Measurements from ENCODE around the gene CNN1. TPM values are rescaled to one million over a fixed set of nuclear protein-coding genes. Genes with fewer than 3 reads are reported as not detected.

The CNN1 gene
- total and polyA plus RNA-seq, 2 experiments from 2014 or later: 12.1 to 12.6 TPM

DNA sequence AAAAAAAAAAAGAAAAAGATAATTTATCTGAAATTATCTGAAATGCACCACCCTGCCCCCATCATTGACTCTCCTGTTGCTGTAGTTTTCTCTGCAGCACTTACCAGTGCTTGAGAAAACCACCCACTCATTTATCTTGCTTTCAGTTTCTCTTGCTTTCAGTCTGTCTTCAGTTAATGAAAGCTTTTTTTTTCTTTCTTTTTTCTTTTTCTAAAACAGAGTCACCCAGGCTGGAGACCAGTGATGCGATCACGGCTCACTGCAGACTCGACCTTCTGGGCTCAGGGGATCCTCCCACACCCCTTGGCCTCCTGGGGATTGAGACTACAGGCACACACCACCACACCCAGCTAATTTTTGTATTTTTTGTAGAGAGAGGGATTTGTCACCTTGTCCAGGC, 43.1 kb downstream of the CNN1 start:
- H3K9me2 ChIP-seq (replicated peaks; ENCODE audit: insufficient read depth): no peaks in the 10 kb centered on the region
- TF ChIP-seq EZH2 (IDR thresholded peaks at IDR 0.05; ENCODE audit: borderline replicate concordance) (no peak), CTCF (IDR thresholded peaks at IDR 0.05; ENCODE audit: poor library complexity) (no peak), EZH2phosphoT487 (IDR thresholded peaks at IDR 0.05; ENCODE audit: low read depth, severe bottlenecking, unreplicated experiment) (no peak)
- no peak for DNase-seq (ENCODE audit: low spot score)
- no peak overlapping the region for H3K4me2 ChIP-seq
- 72% methylated on average over 3 of the region's 3 CpGs for WGBS (ENCODE audit: low lambda C conversion rate, missing lambda C conversion rate)
- no peaks in the 10 kb centered on the region for H3K79me2 ChIP-seq
- H3K27me3 ChIP-seq: no peaks in the 10 kb centered on the region
- no peaks in the 10 kb centered on the region for H3K36me3 ChIP-seq (replicated peaks; ENCODE audit: insufficient read depth, low read depth)
- no peaks in the 10 kb centered on the region for H3K4me1 ChIP-seq (ENCODE audit: insufficient read depth)
- H3K27ac ChIP-seq: no peak overlapping the region
- H2AFZ ChIP-seq: no peak overlapping the region
- no peak overlapping the region for H3K4me3 ChIP-seq
- H3K9me3 ChIP-seq (ENCODE audit: low read depth): no peaks in the 10 kb centered on the region
- H4K20me1 ChIP-seq (ENCODE audit: insufficient read depth, poor library complexity, severe bottlenecking): no peaks in the 10 kb centered on the region

DNA sequence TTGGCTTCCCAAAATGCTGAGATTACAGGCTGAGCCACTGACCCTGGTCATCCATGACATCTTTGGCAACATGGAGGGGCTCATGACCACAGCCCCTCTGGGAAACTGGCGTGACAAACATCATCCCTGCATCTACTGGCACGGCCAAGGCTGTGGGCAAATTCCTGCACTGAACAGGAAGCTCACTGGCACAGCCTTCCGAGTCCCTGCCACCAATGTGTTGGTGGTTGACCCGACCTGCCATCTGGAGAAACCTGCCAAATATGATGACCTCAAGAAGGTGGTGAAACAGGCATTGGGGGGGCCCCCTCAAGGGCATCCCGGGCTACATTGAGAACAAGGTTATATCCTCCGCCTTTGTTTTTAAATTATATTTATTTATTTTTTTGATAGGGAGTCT, 47.7 kb downstream of the CNN1 start:
- no peak for DNase-seq (ENCODE audit: low spot score)
- no peak overlapping the region for H3K4me2 ChIP-seq
- H4K20me1 ChIP-seq (ENCODE audit: insufficient read depth, poor library complexity, severe bottlenecking): no peaks in the 10 kb centered on the region
- H3K9me2 ChIP-seq (replicated peaks; ENCODE audit: insufficient read depth): no peaks in the 10 kb centered on the region
- H2AFZ ChIP-seq: no peak overlapping the region
- TF ChIP-seq CTCF (IDR thresholded peaks at IDR 0.05; ENCODE audit: poor library complexity): no peak
- TF ChIP-seq EZH2 (IDR thresholded peaks at IDR 0.05; ENCODE audit: borderline replicate concordance): no peak
- no peak for TF ChIP-seq EZH2phosphoT487 (IDR thresholded peaks at IDR 0.05; ENCODE audit: low read depth, severe bottlenecking, unreplicated experiment)
- no peaks in the 10 kb centered on the region for H3K79me2 ChIP-seq
- no peak overlapping the region for H3K4me3 ChIP-seq
- 91% methylated on average over 6 of the region's 6 CpGs for WGBS (ENCODE audit: low lambda C conversion rate, missing lambda C conversion rate)
- no peak overlapping the region for H3K27ac ChIP-seq
- H3K4me1 ChIP-seq (ENCODE audit: insufficient read depth): no peaks in the 10 kb centered on the region
- H3K27me3 ChIP-seq: no peaks in the 10 kb centered on the region
- H3K9me3 ChIP-seq (ENCODE audit: low read depth): no peaks in the 10 kb centered on the region
- H3K36me3 ChIP-seq (replicated peaks; ENCODE audit: insufficient read depth, low read depth): no peaks in the 10 kb centered on the region

DNA sequence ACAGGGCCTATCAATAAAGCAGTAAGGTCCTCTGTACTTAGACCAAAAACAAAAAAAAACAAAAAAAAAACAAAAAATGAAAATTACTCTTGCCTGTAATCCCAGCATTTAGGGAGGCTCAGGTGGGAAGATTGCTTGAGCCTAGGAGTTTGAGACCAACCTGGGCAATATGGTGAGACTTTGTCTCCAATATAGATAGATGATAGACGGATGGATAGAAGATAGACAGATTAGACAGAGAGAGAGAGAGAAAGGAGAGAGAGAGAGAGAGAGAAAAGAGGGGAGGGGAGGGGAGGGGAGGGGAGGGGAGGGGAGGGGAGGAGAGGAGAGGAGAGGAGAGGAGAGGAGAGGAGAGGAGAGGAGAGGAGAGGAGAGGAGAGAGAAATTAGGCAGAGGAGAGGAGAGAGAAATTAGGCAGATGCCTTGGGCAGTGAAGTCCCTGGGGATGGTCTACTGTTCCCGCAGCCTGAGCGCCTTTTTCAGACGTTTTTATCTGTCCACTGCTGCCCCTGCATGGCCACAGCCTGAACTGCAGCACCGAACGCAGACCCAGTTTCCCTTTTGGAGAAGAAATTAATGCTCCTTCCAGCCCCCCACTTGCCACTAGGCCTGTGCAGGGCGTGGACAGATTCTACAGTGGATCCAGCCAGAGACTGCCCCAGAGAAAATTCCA, 48.8 kb downstream of the CNN1 start:
- Histone ChIP-seq H3K27ac (no peak overlapping the region), H3K4me1 (ENCODE audit: insufficient read depth) (no peaks in the 10 kb centered on the region), H3K36me3 (replicated peaks; ENCODE audit: insufficient read depth, low read depth) (no peaks in the 10 kb centered on the region), H3K27me3 (no peaks in the 10 kb centered on the region), H2AFZ (no peak overlapping the region), H3K79me2 (no peaks in the 10 kb centered on the region), H3K4me2 (no peak overlapping the region), H3K4me3 (no peak overlapping the region), H3K9me3 (ENCODE audit: low read depth) (no peaks in the 10 kb centered on the region), H4K20me1 (ENCODE audit: insufficient read depth, poor library complexity, severe bottlenecking) (no peaks in the 10 kb centered on the region), H3K9me2 (replicated peaks; ENCODE audit: insufficient read depth) (no peaks in the 10 kb centered on the region)
- 8% methylated on average over 7 of the region's 7 CpGs for WGBS (ENCODE audit: low lambda C conversion rate, missing lambda C conversion rate)
- TF ChIP-seq CTCF (IDR thresholded peaks at IDR 0.05; ENCODE audit: poor library complexity): peak; percentile 82
- TF ChIP-seq EZH2 (IDR thresholded peaks at IDR 0.05; ENCODE audit: borderline replicate concordance): no peak
- no peak for TF ChIP-seq EZH2phosphoT487 (IDR thresholded peaks at IDR 0.05; ENCODE audit: low read depth, severe bottlenecking, unreplicated experiment)
- DNase-seq (ENCODE audit: low spot score): peak; percentile 83
